Lung (tissue), 12 donors: ENCODE results near the gene GRK1. TPM values are rescaled to one million over a fixed set of nuclear protein-coding genes. Genes with fewer than 3 reads are reported as not detected.

Experiments used
- ATAC-seq: fragments of 200-7000 bp; cut with Tn5 transposase; one replicate; pipeline ENCODE4 v1.9.1; 2020; ENCODE audit warnings: moderate number of reproducible peaks; ENCODE audit not compliant: insufficient read depth, low FRiP score
- DNase-seq, 3 donors: peaks; one replicate each; pipeline ENCODE4 v3.0.0-alpha.2; 2013 to 2017
- H3K27ac ChIP-seq, 2 donors: one replicate each; pipeline ENCODE4 v1.5.1; 2013; ENCODE audit warnings: mild to moderate bottlenecking in 2 of 2, moderate library complexity in 2 of 2, control low read depth in 1 of 2, inconsistent platforms in 1 of 2, low read depth in 1 of 2, low read length in 1 of 2
- H3K27me3 ChIP-seq, 3 donors: one replicate each; pipeline ENCODE4 v1.5.1; 2013; ENCODE audit warnings: low read length in 2 of 3; ENCODE audit not compliant: control insufficient read depth in 3 of 3, insufficient read depth in 3 of 3
- H3K36me3 ChIP-seq, 4 donors: one replicate each; pipeline ENCODE4 v1.5.1; 2013; ENCODE audit warnings: low read length in 4 of 4, mild to moderate bottlenecking in 1 of 4, moderate library complexity in 1 of 4; ENCODE audit not compliant: control insufficient read depth in 4 of 4, insufficient read depth in 4 of 4
- H3K4me1 ChIP-seq, 5 donors: one replicate each; pipeline ENCODE4 v1.5.1; 2013; ENCODE audit warnings: low read length in 5 of 5, mild to moderate bottlenecking in 2 of 5, moderate library complexity in 1 of 5; ENCODE audit not compliant: control insufficient read depth in 5 of 5, insufficient read depth in 5 of 5
- H3K4me3 ChIP-seq: one replicate; pipeline ENCODE4 v1.5.1; 2013; ENCODE audit warnings: mild to moderate bottlenecking, control low read depth, moderate library complexity
- H3K9ac ChIP-seq, 2 donors: one replicate each; pipeline ENCODE4 v1.5.1; 2013; ENCODE audit warnings: low read length in 2 of 2, control low read depth in 1 of 2; ENCODE audit not compliant: insufficient read depth in 1 of 2
- H3K9me3 ChIP-seq, 4 donors: one replicate each; pipeline ENCODE4 v1.5.1; 2013; ENCODE audit warnings: low read length in 3 of 4, mild to moderate bottlenecking in 1 of 4, moderate library complexity in 1 of 4; ENCODE audit not compliant: control insufficient read depth in 4 of 4, insufficient read depth in 3 of 4
- CTCF ChIP-seq: IDR thresholded peaks from 2 replicates; pipeline ENCODE4 v1.5.1; 2012; ENCODE audit warnings: mild to moderate bottlenecking; ENCODE audit errors: control extremely low read depth, extremely low read depth
- WGBS, 2 donors: extraction: QIAGEN DNeasy Blood & Tissue Kit; methylation state at CpG; one replicate each; pipeline ENCODE4 v1.1.7; 2013; 5-methylcytosine and 5-hydroxymethylcytosine counted together
- polyA plus RNA-seq, 2 donors: library from polyadenylated mRNA; stranded (reverse); fragments of 200-250 nt; gene quantifications; one replicate each; pipeline ENCODE4 v1.2.1, GENCODE V29; 2013
- total RNA-seq, 2 donors: library from RNA; depleted of rRNA in 1 of 2; stranded (reverse); fragments of >200 nt in 1 of 2; gene quantifications; one replicate each; pipeline ENCODE4 v1.2.1, GENCODE V29; 2014 to 2021
- donor health status: control.
- donor health status: control.
- donor health status: Bipolar disorder and iron deficiency.
- donor health status: healthy.
- donor health status: DM: yes; HTN: yes; CAD: no.

GRK1 gene
- total and polyA plus RNA-seq, 4 donors = 0.03 to 3.1 TPM; not detected in 2

- Histone ChIP-seq H3K27ac (no peak overlapping the region), H3K9ac (no peak overlapping the region), H3K36me3 (peaks cover 19 to 62% (median 46%) of the 10 kb centered on the region in 4 donors), H3K4me3 (no peak overlapping the region), H3K9me3 (no peaks in the 10 kb centered on the region), H3K27me3 (no peaks in the 10 kb centered on the region), H3K4me1 (no peaks in the 10 kb centered on the region)
- ATAC-seq (no peak), DNase-seq (no peak)
- TF ChIP-seq CTCF = no peak
- 96% methylated on average over 24 of the region's 24 CpGs for WGBS, 2 donors
These were observed 30.6 kb upstream of the GRK1 start for GRCh38 chr13:113636266-113636963.

GRCh38 chr13:113637262-113638160, 29.5 kb upstream of the GRK1 start:
- Histone ChIP-seq H3K4me1 (no peaks in the 10 kb centered on the region), H3K9ac (no peak overlapping the region), H3K9me3 (no peaks in the 10 kb centered on the region), H3K27me3 (no peaks in the 10 kb centered on the region), H3K36me3 (peaks cover 21 to 58% (median 48%) of the 10 kb centered on the region in 4 donors), H3K4me3 (no peak overlapping the region), H3K27ac (no peak overlapping the region)
- WGBS, 2 donors = 94 to 96% methylated on average over 30 of the region's 30 CpGs
- DNase-seq = no peak
- no peak for TF ChIP-seq CTCF
- no peak for ATAC-seq

- WGBS, 2 donors = 98 to 99% methylated on average over 37 of the region's 37 CpGs
- DNase-seq (no peak), ATAC-seq (no peak)
- Histone ChIP-seq H3K36me3 (peaks cover 21 to 58% (median 47%) of the 10 kb centered on the region in 4 donors), H3K4me3 (no peak overlapping the region), H3K4me1 (no peaks in the 10 kb centered on the region), H3K27me3 (no peaks in the 10 kb centered on the region), H3K9ac (no peak overlapping the region), H3K27ac (no peak overlapping the region), H3K9me3 (no peaks in the 10 kb centered on the region)
- no peak for TF ChIP-seq CTCF
These were observed 28.8 kb upstream of the GRK1 start for GRCh38 chr13:113638173-113638746.
